GM21447 (cell line): Measurements from ENCODE around the gene DNAJC11.
A peak's percentile ranks its signal among the peaks of the same experiment; 100 is the strongest.

Source experiments
- ATAC-seq: cut with Tn5 transposase; IDR thresholded peaks from one replicate; pipeline ENCODE4 v1.9.1; 2021; ENCODE audit not compliant: unreplicated experiment

Gene DNAJC11

DNA sequence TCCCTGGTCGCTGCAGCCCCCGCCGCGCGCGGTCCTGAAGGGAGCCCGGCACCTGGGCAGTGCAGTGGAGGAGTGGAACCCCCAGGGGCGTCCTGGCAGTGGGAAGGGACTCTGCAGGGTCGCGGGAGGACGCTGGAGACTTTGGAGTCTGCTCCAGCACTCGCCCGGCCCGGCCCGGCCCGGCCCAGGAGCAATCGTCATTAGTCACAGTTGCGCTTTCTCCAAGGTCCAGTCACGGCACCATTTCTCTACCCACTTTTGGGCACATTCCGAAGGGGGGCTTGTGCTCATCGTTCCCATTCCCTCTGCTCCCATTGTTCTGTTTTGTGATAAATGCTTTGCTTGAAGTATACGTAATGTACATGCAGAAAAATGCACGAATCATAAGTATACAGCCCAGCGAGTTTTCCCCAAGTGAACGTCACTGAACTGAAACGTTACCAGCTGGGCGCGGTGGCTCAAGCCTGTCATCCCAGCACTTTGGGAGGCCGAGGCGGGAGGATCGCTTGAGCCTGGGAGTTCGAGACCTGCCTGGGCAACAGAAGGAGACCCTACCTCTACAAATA, 75.9 kb downstream of the DNAJC11 start:
- ATAC-seq = no peak

DNA sequence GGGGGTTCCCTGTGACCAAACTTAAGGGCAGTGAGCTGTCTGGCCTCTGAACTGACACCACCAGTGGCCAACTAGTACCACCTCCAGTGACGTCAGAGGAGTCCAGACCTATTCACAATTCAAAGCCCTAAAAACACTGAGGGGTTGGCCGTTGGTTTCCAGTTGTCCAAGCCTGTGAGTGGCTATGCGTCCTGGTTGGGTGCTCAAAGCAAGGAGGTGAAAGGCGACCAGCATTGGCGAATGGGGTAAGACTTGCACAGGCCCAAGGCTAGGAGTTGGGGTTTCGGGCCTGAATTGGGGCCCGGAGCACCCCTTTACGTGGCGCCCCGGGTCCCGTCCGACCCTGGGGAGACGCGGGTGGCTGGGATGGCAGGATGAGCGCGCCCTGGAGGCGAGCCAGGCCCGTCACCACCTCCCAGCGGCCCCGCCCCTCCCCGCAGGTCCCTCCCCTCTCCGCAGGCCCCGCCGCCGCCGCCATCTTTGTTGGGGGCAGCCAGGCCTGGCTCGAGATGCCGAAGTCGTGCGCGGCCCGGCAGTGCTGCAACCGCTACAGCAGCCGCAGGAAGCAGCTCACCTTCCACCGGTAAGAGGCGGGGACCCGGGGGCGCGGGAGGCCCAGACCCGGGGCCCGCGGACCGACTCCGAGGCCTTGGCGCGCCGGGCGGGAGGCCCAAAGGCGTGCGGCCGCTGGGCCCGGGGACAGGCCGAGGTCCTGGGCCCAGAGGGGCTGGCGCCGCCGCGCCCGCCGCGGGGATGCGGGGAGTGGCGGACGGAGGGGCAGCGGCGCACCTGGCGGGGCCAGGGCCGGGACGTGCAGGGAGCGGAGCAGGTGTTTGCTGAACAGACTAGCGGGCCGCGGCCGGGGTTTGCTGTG, 76.7 kb downstream of the DNAJC11 start, which contains the start of gene THAP3:
TSS of gene THAP3 (plus strand) at position 159 of the 874 bp plus-strand sequence. CDS start at position 510, 351 bp downstream.
- ATAC-seq = peak; percentile 79

- ATAC-seq = no peak
Observed at GRCh38 chr1:6623269-6623965, 78.2 kb downstream of the DNAJC11 start.

DNA sequence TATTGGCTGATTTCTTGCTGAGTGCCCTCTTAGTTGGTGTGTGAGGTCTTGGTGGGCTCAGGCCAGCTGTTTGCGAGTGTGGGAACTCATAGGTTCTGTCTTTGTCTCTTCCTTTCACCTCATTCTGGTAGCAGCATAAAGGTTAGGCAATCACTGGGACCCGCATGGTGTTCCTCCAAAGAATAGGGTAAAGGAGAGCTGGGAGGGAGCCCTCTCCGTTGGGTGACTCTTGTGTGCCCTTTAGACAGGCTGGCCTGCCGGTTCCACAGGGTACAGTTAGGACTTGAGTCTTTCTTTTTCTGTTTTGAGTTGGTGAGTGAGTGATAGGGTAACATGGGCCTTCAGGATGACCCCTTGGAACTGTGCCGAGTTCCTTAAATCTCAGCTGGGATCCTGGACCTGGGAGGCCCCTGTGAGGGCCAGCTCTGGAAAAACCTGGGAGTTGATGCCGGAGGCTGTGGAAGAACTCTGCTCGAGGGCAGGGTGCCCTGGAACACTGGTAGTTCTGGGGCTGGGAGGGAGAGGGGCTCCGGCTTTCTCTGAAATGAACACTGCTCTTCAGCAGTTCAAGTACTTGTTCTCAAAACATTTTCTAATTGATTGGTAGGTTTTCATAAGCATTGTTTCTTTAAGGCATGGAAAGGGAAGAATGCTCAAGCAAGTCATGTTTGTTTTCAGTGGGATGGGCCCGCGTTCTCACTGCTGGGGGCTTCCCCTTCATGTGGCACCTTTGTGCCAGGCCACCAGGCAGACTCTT, 79.0 kb downstream of the DNAJC11 start:
- no peak for ATAC-seq

DNA sequence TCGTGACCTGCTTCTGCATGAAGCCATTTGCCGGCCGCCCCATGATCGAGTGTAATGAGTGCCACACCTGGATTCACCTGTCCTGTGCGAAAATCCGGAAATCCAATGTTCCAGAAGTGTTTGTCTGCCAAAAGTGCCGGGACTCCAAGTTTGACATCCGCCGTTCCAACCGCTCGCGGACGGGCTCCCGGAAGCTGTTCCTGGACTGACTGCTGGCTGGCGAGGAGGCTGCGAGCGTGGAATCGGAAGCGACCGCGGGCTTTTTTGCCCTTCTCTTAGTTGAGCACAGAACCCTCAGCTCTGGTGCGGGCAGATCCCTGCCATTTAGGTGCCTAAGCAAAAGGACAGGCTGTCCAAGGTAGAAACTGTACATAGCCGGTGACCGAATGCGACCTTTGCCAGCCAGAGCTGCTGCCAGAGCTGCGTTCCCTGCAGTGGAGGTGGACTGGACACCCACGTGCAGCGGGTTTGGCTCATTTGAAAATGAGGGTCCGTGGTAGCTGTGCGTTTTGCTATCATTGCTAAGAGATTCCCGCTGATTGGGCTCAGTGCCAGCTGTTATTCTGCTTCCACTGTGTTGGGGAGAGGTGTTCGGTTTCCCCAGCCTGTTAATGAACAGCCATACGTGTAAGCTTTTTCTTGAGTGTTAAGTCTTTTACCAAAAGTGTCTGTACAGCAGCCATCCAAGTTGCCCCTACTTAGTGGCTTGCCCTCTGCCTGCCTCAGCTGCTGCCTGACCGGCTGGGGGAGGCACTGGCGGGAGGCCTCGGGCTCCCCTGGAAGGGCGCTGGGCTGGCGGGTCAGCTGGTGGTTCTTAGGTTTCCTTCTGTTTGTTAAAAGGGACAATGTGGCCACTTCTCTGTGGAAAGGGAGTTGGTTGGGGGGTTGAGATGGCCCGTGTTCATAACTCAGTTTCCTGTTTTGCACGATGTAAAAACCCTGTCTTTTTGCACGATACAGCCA, 79.9 kb downstream of the DNAJC11 start:
- no peak for ATAC-seq

DNA sequence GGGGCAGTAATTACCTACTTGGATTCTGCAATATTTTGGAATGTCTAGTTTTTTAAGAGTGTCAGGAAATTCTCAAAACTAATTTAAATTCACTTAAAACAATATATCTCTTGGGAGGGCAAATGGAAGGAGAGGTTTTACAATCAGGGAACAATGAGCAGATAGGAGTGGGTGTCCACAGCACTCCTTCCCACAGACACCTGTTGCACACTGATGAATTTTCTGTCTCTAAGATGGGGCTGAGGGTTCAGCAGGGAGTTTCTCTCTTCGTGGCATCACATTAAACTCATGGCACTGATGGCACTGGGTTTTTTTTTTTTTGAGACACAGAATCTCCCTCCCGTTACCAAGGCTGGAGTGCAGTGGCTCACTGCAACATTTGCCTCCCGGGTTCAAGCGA, 82.6 kb downstream of the DNAJC11 start:
- no peak for ATAC-seq

DNA sequence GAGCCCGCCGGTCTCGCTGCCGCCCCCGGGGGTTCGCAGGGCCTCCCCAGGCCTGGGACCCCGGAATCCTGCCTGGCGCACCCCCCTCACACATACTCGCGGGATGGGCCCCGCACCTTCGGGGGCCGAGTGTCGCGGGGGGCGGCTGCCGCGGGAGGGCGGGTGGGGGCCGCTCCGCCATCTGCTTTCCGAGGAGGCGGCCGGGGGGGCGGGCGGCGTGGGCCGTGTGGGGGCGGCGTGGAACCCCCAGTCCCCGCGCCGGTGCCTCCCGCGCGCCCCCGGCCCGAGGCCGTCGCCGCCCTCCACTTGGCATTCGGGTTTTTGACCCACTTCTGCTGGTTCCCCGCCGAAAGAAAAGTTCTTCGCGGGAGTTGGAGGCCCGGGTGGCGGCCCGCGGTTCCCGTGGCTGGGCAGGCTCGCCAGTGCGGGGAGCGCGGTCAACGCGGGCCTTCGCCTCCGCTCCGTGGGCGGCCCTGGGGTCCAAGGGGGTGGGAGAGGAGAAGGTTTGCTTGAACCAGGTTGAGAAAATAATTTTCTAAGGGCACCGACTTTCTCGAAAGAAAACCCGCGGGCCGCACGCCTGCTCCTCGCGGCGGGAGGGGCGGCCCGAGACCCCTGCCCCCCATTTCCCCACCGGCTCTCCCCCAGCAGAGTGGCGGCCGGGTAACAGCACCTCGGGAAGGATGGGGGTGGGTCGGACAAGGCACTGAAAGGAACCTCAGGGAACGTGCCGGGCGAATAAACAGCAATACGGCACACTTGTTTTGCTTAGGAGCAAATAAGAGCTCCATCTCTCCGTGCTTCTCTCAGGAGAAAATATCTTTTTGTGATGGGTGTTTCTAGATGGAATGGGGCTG, 86.5 kb downstream of the DNAJC11 start:
- ATAC-seq = no peak

- ATAC-seq = no peak
Observed at GRCh38 chr1:6614019-6614928, 87.3 kb downstream of the DNAJC11 start.

DNA sequence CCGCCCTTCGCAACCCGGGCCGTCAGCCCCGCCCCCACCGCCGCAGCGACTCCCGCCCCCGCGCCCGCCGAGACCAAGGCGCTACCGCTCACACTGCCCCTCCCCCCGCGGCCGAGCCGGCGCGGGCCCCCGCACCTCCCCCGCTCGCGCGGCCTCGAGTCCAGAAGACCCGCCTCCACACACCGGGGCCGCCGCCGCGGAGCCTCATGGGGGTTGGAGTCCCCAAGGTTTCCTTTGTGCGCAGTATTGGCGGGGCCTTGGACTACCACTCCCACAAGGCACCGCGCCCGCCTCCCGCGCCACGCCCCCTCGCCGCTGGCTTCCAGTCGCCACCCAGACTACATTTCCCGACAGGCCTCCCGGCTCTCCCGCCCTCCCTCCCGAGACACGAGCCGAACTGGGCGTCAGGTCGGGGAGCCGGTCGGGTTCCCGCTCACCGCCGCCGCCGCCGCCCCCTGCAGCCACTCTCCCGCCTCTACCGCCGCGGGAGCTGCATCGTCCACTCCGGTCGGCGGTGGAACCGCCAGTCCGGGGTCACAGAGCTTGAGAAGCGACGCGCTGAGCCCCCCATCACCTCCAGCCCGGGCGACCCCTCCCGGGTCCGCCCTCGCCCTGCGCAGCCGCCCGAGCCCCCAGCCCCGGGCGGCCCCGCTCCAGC, 88.1 kb downstream of the DNAJC11 start, which contains the start of gene PHF13:
TSS of gene PHF13 (plus strand) at position 371 of the 658 bp plus-strand sequence. CDS start 336 bp downstream, outside the sequence.
- ATAC-seq = peak; percentile 87

- peak; percentile 31 for ATAC-seq
Observed at GRCh38 chr1:6612641-6613360, 88.8 kb downstream of the DNAJC11 start.

- ATAC-seq = no peak
Observed at GRCh38 chr1:6603915-6604558, 97.6 kb downstream of the DNAJC11 start.

GRCh38 chr1:6603238-6603914, 98.2 kb downstream of the DNAJC11 start:
- peak; percentile 8 for ATAC-seq

DNA sequence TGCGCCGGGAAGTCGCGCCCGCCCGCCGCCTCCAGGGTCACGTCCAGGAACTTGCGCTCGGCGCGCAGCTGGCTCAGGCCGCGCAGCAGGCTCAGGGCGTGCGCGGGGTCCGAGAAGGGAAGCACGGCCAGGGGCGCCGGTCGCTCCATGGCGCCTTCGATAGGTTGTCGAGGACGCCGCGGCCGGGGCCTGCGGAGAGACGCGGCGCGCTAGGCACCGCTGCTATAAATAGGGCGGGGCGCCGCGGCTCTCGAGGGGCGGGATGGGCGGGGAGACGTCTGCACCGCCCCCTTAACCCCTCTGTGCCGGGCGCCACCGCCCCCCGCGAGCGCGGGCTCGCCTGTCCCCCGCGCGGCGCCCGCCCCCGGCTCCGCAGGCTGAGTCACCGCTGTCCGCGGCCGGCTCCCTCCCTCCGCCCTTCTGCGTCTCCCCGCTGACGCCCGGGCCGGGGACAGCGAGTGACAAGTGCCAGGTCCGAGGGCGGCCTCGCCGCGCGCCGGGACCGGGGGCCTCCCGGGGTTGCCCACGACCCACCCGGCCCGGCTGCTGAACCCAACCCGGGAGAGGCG, 98.9 kb downstream of the DNAJC11 start, which contains the start of gene KLHL21:
TSS of gene KLHL21 (minus strand) at position 201 of the 569 bp plus-strand sequence. CDS start at position 149, 52 bp downstream.
- peak; percentile 42 for ATAC-seq

DNA sequence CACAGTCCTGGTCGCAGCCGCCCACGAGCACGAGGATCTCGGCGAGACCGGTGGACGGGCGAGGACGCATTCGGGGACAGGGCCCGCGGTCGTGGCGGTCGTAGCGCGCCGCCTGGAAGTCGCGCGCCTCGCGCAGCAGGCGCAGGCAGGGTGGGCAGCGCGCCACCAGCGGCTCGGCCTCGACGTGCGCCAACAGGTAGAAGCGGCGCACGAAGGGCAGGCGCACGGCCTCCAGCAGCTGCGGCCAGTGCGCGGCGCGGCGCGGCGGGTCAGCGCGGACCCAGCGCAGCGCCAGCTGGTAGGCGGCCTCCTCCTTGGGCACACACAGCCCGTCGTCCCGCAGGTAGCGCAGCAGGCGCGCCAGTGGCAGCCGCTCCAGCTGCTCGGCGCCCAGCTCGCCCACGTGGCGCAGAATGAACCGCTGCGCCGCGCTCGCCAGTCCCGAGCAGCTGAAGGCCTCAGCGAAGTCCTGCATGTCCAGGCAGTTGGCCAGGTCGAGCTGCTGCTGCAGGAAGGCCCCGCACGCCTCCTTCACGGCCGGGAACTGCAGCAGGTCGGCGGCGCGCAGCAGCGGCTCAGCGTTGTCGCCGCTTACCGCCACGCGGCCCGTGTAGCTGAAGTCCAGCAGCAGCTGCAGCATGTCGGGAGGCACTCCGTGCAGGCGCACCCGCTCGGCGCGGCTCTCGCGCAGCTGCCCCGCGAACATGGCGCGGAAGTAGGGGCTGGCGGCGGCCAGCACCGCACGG, 99.5 kb downstream of the DNAJC11 start:
- peak; percentile 24 for ATAC-seq
